GM21619 (cell line): ENCODE measurements around the gene ORMDL1.
A peak's percentile ranks its signal among the peaks of the same experiment; 100 is the strongest.

ENCODE experiments used
- ATAC-seq: cut with Tn5 transposase; IDR thresholded peaks from one replicate; pipeline ENCODE4 v1.9.1; 2021; ENCODE audit not compliant: unreplicated experiment

Gene ORMDL1, protein sequence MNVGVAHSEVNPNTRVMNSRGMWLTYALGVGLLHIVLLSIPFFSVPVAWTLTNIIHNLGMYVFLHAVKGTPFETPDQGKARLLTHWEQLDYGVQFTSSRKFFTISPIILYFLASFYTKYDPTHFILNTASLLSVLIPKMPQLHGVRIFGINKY

GRCh38 chr2:189783927-189784867, at the start of gene ORMDL1, which contains the start of gene PMS1:
Gene ORMDL1, minus strand, starts transcription at chr2:189784339. Its CDS starts 1,744 bp downstream, at chr2:189782595.
Gene PMS1, plus strand, starts transcription at chr2:189784450. Its CDS starts 7,360 bp downstream, at chr2:189791810.
- ATAC-seq = peak; percentile 91

- no peak for ATAC-seq
These were observed 46.4 kb upstream of the ORMDL1 start for GRCh38 chr2:189830510-189830909.

GRCh38 chr2:189829102-189829833, 45.1 kb upstream of the ORMDL1 start:
- no peak for ATAC-seq

DNA sequence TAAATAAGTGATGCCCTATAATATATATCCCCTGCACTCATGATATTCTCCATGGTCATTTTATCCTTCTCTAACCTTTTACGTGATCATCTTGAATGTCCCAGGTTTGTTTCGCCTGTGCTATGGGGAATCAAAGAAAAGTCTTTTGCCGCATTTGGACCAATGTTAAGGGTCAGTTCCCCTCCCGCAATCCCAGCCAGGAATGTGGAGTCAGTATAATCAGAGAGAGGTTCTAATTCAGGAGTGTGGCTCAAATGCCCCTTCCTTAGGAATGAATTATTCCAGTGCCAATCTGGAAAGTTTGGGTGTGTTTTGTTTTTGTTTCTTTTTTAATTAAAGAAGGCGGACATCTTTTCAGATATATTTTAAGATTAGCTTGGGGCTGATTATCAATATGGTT, 41.9 kb upstream of the ORMDL1 start:
- no peak for ATAC-seq

GRCh38 chr2:189824694-189825396, 40.7 kb upstream of the ORMDL1 start:
- no peak for ATAC-seq

- no peak for ATAC-seq
These were observed 38.0 kb upstream of the ORMDL1 start for GRCh38 chr2:189821953-189822748.

DNA sequence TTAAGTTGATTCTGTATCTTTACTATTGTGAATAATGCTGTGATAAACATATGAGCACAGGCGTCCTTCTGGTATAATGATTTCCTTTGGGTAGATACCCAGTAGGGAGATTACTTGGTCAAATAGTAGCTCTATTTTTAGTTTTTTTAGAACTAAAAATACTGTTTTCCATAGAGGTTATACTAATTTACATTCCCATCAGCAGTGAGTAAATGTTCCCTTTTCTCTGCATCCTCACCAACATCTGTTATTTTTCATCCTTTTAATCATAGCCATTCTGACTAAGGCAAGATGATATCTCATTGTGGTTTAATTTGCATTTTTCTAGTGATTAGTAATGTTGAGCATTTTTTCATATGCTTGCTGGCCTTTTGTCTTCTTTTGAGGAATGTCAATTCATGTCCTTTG, 35.2 kb upstream of the ORMDL1 start:
- no peak for ATAC-seq

GRCh38 chr2:189818249-189819038, 34.3 kb upstream of the ORMDL1 start:
- no peak for ATAC-seq

- no peak for ATAC-seq
These were observed 19.3 kb upstream of the ORMDL1 start for GRCh38 chr2:189803431-189803830.

DNA sequence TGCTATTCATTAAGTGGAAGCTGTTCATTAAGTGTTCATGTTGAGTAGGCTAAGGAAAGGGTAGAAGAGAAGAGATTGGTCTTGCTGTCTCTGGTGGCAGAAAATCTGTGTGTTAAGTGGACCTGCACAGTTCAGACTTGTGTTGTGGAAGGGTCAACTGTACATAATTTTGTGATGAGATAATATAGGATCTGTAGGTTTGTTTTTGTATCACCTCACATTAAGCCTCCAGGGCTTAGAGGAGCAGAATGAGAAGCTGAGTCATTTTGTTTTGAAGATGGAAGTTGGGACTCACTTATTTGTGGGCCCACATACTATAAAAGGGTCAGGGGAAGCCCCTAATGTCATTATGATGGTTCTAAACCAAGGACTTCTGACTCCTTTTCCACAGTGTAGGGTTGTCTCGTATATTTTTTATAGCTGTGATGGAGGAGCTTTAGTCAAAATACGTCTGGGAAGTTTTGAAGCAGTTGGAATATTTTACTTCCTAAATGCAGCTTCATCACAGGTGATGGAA, 18.3 kb upstream of the ORMDL1 start:
- ATAC-seq = no peak

- ATAC-seq = no peak
These were observed 15.4 kb upstream of the ORMDL1 start for GRCh38 chr2:189799531-189799930.

DNA sequence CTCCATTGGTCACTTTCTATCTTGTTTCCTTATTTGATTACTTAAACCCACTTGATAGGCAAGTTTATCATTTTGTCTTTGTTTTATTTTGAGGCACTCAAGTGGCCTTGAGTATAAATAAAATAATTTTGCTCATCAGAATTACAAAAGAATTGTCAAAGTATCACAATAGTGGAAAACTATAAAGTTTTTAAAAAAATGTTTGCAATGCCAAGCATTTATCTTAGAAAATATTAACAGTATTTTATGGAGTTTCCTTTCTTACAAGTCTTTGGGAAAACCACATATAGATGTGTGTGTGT, 14.8 kb upstream of the ORMDL1 start:
- ATAC-seq = no peak

DNA sequence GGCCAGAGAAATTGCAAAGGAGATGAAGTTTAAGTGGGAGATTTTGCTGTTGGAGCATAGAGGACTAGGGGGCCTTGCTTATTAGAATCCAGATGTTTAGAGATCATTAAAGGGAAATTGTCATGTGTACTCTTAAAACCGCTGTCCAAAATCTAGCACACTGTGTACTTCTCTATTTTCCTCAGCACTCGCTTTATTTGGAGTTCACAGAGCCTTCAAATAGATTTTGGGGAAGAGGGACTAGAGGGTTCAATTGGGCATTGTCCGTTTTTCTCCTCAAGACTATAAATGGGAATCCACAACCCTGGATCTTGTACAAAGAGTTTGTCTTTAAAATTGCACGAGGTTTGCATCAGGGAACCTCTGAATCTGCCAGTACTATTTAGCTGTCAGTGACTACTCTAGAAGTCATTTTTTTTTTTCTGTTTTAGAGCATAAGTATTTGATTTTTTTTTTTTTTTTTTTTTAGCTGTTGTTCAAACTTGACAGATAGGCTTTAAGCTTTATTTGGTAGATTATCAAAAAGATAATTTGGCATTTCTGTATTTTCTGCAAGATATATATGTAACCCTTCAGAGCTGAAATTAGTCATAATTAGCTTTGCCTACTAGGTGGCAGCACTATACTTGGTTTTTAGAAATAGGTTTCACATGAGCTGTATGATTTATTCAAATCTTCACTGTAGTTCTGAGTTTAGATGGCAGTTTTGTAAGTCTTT, 14.3 kb upstream of the ORMDL1 start:
- ATAC-seq = peak; percentile 84

DNA sequence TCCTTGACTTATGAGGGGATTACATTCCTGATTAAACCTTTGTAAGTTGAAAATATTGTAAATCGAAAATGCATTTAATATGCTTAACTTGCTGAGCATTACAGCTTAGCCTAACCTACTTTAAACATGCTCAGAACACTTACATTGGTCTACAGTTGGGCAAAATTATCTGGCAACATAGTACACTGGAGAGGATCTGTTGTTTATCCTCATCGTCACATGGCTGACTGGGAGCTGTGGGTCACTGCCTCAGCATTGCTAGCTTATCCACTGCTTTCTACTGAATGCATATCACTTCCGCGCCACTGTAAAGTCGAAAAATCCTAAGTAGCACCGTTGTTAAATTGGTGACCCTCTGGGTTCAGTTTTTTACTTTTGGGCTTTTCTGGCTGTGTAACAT, 13.8 kb upstream of the ORMDL1 start:
- ATAC-seq = no peak

DNA sequence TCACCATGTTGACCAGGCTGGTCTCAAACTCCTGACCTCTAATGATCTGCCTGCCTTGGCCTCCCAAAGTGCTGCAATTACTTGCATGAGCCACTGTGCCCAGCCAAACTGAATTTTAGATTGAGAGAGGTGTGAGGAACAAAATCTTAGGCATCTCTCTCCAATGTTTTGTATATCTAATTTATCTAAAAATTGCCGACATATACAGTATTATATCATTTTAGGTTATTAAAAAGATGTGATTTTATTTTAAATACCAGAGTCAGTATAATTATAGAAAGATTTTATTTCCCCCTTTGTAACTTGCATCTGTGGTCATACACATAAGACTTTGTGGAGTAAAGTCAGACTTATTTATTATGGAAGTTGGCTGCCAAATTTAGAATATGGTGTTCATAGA, 10.2 kb upstream of the ORMDL1 start:
- ATAC-seq = no peak

DNA sequence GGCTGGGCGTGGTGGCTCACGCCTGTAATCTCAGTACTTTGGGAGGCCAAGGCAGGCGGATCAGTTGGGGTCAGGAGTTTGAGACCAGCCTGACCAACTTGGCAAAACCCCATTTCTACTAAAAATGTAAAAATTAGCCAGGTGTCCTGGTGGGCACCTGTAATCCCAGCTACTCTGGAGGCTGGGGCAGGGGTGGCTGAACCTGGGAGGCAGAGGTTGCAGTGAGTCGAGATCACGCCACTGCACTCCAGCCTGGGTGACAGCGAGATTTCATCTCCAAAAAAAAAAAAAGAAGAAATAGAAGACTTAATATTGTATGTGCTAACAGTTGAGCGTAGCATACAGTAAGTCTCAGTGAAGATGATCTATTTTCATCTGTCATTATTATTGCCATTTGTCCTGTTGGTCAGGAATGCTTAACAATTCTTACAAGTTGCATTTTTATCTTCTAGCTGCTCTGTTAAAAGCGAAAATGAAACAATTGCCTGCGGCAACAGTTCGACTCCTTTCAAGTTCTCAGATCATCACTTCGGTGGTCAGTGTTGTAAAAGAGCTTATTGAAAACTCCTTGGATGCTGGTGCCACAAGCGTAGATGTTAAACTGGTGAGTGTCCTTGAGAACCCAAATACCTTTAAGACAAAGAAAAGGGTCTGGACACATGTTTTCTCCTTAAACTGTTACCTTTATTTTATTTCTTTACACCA, 7.4 kb upstream of the ORMDL1 start:
- no peak for ATAC-seq

- peak; percentile 16 for ATAC-seq
These were observed 650 bp downstream of the ORMDL1 start for GRCh38 chr2:189783451-189783926.

- ATAC-seq = no peak
These were observed 1.9 kb downstream of the ORMDL1 start for GRCh38 chr2:189782221-189782671.
